ENCODE measurements around the gene PFDN2.
"Not testable (repeated sequence)": the region's sequence is repeated elsewhere in the genome, so short reads cannot be mapped to it uniquely, and the experiment has no call there.

Gene PFDN2

DNA sequence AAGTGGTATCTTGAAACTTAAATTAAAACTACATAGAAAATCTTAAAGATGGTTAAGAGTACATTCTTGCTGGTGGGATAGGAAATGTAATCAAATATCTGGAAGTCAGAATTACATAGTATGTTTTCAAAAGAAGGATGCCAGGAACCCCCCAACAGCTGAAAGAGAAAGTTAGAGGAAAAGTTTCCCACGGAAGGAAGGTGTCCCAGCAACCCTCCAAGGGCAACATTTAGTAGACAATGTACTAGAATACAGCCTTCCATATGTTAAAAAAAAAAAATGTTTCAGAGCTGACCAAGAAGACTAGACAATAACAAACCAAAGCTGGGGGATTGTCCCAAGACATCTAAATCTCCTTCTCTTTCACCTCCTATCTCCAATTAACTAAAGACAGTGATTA, 12.4 kb upstream of the PFDN2 start:
- no peak for ATAC-seq (replicated peaks)
- H3K36me3 Mint-ChIP-seq (ENCODE audit: insufficient read depth), result peaks cover 35% of the 10 kb centered on the region
- no peak for DNase-seq
- no peaks in the 10 kb centered on the region for H3K27me3 Mint-ChIP-seq
- H3K4me1 Mint-ChIP-seq (ENCODE audit: low read depth in 2 of 2), result peaks cover 31 to 55% of the 10 kb centered on the region in 2 donors
- peak overlapping the region in 1 of 2 donors; percentile 2 for H3K27ac Mint-ChIP-seq
- peak overlapping the region in 1 of 2 donors; percentile 11 for H3K4me3 Mint-ChIP-seq
- no peaks in the 10 kb centered on the region for H3K9me3 Mint-ChIP-seq

GRCh38 chr1:161128591-161129420, 11.0 kb upstream of the PFDN2 start:
- H3K27me3 Mint-ChIP-seq, result no peaks in the 10 kb centered on the region
- DNase-seq (no peak), ATAC-seq (replicated peaks) (no peak)
- no peak overlapping the region for H3K4me3 Mint-ChIP-seq
- H3K4me1 Mint-ChIP-seq (ENCODE audit: low read depth in 2 of 2), result peaks cover 31 to 51% of the 10 kb centered on the region in 2 donors
- peak overlapping the region in 1 of 2 donors; percentile 50 for H3K27ac Mint-ChIP-seq
- no peaks in the 10 kb centered on the region for H3K9me3 Mint-ChIP-seq
- H3K36me3 Mint-ChIP-seq (ENCODE audit: insufficient read depth), result peaks cover 43% of the 10 kb centered on the region

DNA sequence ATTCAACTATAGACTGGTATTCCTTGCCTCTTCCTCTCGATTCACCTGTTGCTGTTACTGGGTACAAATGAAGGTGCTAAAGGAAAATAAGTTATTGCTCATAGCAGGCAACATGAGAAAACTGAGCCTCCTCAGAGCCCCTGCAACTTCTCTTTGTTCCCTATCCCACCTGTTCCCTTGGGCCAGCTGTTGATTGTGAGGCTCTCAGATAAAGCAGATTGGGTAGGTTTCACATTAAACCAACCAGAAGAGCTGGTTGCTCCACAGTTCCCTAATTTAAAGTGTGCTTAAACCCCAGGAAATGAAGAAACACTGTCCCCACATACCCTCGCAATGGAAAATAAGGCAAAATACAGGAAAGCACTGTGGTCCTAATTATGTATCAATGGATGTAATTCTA, 9.8 kb upstream of the PFDN2 start:
- no peak for DNase-seq
- Mint-ChIP-seq H3K36me3 (ENCODE audit: insufficient read depth) (peaks cover 55% of the 10 kb centered on the region), H3K4me1 (ENCODE audit: low read depth in 2 of 2) (peaks cover 31 to 56% of the 10 kb centered on the region in 2 donors), H3K27me3 (no peaks in the 10 kb centered on the region), H3K4me3 (no peak overlapping the region), H3K27ac (peak overlapping the region; percentile 31 to 56), H3K9me3 (no peaks in the 10 kb centered on the region)
- ATAC-seq (replicated peaks), result no peak

GRCh38 chr1:161122967-161123366, 5.1 kb upstream of the PFDN2 start:
- Mint-ChIP-seq H3K4me1 (ENCODE audit: low read depth in 2 of 2) (peaks cover 31 to 43% of the 10 kb centered on the region in 2 donors), H3K27ac (peak overlapping the region in 1 of 2 donors; percentile 46), H3K4me3 (no peak overlapping the region), H3K9me3 (no peaks in the 10 kb centered on the region), H3K36me3 (ENCODE audit: insufficient read depth) (peaks cover 66% of the 10 kb centered on the region), H3K27me3 (no peaks in the 10 kb centered on the region)
- ATAC-seq (replicated peaks), result no peak
- no peak for DNase-seq

GRCh38 chr1:161121834-161122233, 4.0 kb upstream of the PFDN2 start:
- no peak overlapping the region for H3K4me3 Mint-ChIP-seq
- H3K27ac Mint-ChIP-seq, result peak overlapping the region in 1 of 2 donors; percentile 44
- ATAC-seq (replicated peaks), result no peak
- H3K27me3 Mint-ChIP-seq, result no peaks in the 10 kb centered on the region
- H3K9me3 Mint-ChIP-seq, result no peaks in the 10 kb centered on the region
- peaks cover 30 to 36% of the 10 kb centered on the region in 2 donors for H3K4me1 Mint-ChIP-seq (ENCODE audit: low read depth in 2 of 2)
- DNase-seq, result no peak
- peaks cover 64% of the 10 kb centered on the region for H3K36me3 Mint-ChIP-seq (ENCODE audit: insufficient read depth)

DNA sequence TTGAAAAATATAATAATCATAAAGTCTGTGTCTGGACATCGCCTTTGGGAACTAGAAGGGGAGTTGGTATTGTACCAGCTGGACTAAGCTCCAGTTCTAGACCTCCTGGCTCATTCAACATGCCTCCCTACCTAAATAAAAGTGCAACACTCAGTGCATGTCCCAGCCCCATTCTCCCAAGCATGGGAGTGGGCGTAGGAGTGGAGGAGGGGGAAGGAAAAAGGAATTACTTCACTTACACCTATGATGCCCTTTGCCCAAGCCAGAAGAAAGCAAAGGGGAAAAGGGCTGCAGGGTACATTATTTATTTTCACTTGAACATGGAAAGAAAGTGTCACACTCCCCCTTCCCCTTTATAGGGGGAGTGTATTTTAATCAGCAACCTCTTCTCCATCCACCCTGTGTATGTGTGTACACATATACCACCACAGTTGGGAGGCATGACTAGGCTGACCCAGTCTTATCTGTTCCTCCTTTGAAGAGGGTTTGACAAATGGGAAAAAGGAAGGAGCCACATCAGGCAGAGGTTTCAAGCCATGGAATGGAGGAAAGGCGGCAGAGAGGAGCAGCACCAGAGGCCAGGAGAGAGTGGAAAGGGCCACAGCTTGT, 3.3 kb upstream of the PFDN2 start:
- Mint-ChIP-seq H3K4me1 (ENCODE audit: low read depth in 2 of 2) (peaks cover 30 to 37% of the 10 kb centered on the region in 2 donors), H3K36me3 (ENCODE audit: insufficient read depth) (peaks cover 59% of the 10 kb centered on the region), H3K4me3 (no peak overlapping the region), H3K27ac (peak overlapping the region in 1 of 2 donors; percentile 44), H3K27me3 (no peaks in the 10 kb centered on the region), H3K9me3 (no peaks in the 10 kb centered on the region)
- DNase-seq, result no peak
- ATAC-seq (replicated peaks), result no peak

DNA sequence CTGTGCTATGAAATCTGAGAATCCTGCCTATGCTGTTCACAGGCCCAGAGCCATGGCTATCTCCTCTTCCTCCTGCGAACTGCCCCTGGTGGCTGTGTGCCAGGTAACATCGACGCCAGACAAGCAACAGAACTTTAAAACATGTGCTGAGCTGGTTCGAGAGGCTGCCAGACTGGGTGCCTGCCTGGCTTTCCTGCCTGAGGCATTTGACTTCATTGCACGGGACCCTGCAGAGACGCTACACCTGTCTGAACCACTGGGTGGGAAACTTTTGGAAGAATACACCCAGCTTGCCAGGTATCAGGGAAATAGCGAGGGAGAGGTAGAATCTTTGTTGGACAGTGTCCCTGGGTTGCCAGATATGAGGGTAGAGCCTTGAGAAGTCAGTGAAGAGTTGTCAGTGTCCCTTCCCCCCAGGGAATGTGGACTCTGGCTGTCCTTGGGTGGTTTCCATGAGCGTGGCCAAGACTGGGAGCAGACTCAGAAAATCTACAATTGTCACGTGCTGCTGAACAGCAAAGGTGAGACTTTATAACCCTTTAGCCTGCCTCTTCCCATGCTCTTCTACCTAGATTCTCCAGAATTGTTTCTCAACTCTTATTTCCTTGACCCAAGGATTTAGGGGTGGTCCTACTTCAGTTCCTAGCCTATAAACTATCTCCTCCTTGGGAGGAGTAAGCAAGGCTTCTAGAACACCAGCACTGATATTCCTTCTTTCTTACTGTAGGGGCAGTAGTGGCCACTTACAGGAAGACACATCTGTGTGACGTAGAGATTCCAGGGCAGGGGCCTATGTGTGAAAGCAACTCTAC, 1.5 kb upstream of the PFDN2 start:
- DNase-seq (peak; percentile 49 to 59 (median 53)), ATAC-seq (replicated peaks) (peak; percentile 61)
- peaks cover 32 to 41% of the 10 kb centered on the region in 2 donors for H3K4me1 Mint-ChIP-seq (ENCODE audit: low read depth in 2 of 2)
- peaks cover 59% of the 10 kb centered on the region for H3K36me3 Mint-ChIP-seq (ENCODE audit: insufficient read depth)
- H3K4me3 Mint-ChIP-seq, result peak overlapping the region; percentile 96 to 97
- peak overlapping the region; percentile 94 to 98 for H3K27ac Mint-ChIP-seq
- no peaks in the 10 kb centered on the region for H3K27me3 Mint-ChIP-seq
- H3K9me3 Mint-ChIP-seq, result no peaks in the 10 kb centered on the region

DNA sequence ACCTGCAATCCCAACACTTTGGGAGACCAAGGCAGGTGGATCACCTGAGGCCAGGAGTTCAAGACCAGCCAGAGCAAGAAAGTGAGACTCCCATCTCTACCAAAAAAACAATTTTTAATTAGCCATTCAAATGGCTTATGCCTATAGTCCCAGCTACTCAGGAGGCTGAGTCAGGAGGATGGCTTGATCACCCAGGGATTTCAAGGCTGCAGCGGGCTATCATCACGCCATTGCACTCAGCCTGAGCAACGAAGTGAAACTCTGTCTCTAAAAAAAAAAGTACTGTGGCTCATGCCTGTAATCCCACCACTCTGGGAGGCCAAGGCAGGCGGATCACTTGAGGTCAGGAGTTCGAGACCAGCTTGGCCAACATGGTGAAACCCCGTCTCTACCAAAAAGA, 1.9 kb downstream of the PFDN2 start:
- not testable (repeated sequence) for DNase-seq; H3K9me3 Mint-ChIP-seq; H3K27me3 Mint-ChIP-seq; H3K27ac Mint-ChIP-seq; ATAC-seq (replicated peaks)
- Mint-ChIP-seq H3K36me3 (ENCODE audit: insufficient read depth) (peaks cover 26% of the 10 kb centered on the region), H3K4me3 (peak overlapping the region; percentile 96 to 97), H3K4me1 (ENCODE audit: low read depth in 2 of 2) (peaks cover 46 to 52% of the 10 kb centered on the region in 2 donors)

GRCh38 chr1:161115132-161115711, 2.6 kb downstream of the PFDN2 start:
- H3K4me3 Mint-ChIP-seq, result peak overlapping the region in 1 of 2 donors; percentile 97
- peaks cover 26% of the 10 kb centered on the region for H3K36me3 Mint-ChIP-seq (ENCODE audit: insufficient read depth)
- no peak for ATAC-seq (replicated peaks)
- H3K4me1 Mint-ChIP-seq (ENCODE audit: low read depth in 2 of 2), result peaks cover 44 to 52% of the 10 kb centered on the region in 2 donors
- DNase-seq, result no peak
- no peak overlapping the region for H3K27ac Mint-ChIP-seq
- no peaks in the 10 kb centered on the region for H3K27me3 Mint-ChIP-seq
- H3K9me3 Mint-ChIP-seq, result no peaks in the 10 kb centered on the region

GRCh38 chr1:161114556-161114955, 3.3 kb downstream of the PFDN2 start:
- no peaks in the 10 kb centered on the region for H3K9me3 Mint-ChIP-seq
- H3K27ac Mint-ChIP-seq, result peak overlapping the region in 1 of 2 donors; percentile 14
- H3K4me3 Mint-ChIP-seq, result no peak overlapping the region

GRCh38 chr1:161113915-161114314, 3.9 kb downstream of the PFDN2 start:
- H3K27ac Mint-ChIP-seq, result peak overlapping the region in 1 of 2 donors; percentile 14
- H3K36me3 Mint-ChIP-seq (ENCODE audit: insufficient read depth), result peaks cover 24% of the 10 kb centered on the region
- H3K27me3 Mint-ChIP-seq, result no peaks in the 10 kb centered on the region
- H3K4me1 Mint-ChIP-seq (ENCODE audit: low read depth in 2 of 2), result peaks cover 34 to 45% of the 10 kb centered on the region in 2 donors
- no peaks in the 10 kb centered on the region for H3K9me3 Mint-ChIP-seq
- no peak overlapping the region for H3K4me3 Mint-ChIP-seq
- ATAC-seq (replicated peaks), result no peak
- no peak for DNase-seq

More at GRCh38 chr1:161114556-161114955, 3.3 kb downstream of the PFDN2 start:
- H3K36me3 Mint-ChIP-seq (ENCODE audit: insufficient read depth), result peaks cover 24% of the 10 kb centered on the region
- peaks cover 40 to 49% of the 10 kb centered on the region in 2 donors for H3K4me1 Mint-ChIP-seq (ENCODE audit: low read depth in 2 of 2)
- ATAC-seq (replicated peaks) (no peak), DNase-seq (no peak)
- no peaks in the 10 kb centered on the region for H3K27me3 Mint-ChIP-seq

DNA sequence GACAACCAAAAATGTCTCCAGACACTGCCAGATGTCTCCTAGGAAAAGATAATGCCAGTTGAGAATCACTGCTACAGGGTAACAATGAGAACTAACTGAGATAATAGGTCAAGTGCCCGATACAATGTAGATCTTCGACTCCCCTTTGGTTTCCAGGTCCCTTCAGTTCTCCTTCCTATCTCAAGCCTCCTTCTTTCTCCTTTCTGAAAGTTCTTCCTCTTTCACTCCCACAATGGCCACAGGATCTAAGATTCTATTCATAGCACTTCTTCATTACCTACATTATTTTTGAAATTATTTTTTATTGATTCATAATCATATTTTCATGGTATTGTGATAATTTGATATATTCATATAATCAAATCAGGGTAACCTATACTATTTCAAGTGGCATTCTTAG, 6.3 kb downstream of the PFDN2 start:
- Mint-ChIP-seq H3K4me1 (ENCODE audit: low read depth in 2 of 2) (peaks cover 23 to 38% of the 10 kb centered on the region in 2 donors), H3K27me3 (no peaks in the 10 kb centered on the region), H3K36me3 (ENCODE audit: insufficient read depth) (peaks cover 21% of the 10 kb centered on the region), H3K27ac (no peak overlapping the region), H3K9me3 (no peaks in the 10 kb centered on the region), H3K4me3 (no peak overlapping the region)
- DNase-seq (no peak), ATAC-seq (replicated peaks) (no peak)

- no peak for ATAC-seq (replicated peaks)
- no peak for DNase-seq
- Mint-ChIP-seq H3K4me3 (no peak overlapping the region), H3K27me3 (no peaks in the 10 kb centered on the region), H3K4me1 (ENCODE audit: low read depth in 2 of 2) (peaks cover 21 to 38% of the 10 kb centered on the region in 2 donors), H3K36me3 (ENCODE audit: insufficient read depth) (peaks cover 18% of the 10 kb centered on the region), H3K27ac (no peak overlapping the region), H3K9me3 (no peaks in the 10 kb centered on the region)
Observed at GRCh38 chr1:161111117-161111516, 6.7 kb downstream of the PFDN2 start.
